Measurements from ENCODE around the gene FYN. TPM values are rescaled to one million over a fixed set of nuclear protein-coding genes. Genes with fewer than 3 reads are reported as not detected.
A peak's percentile ranks its signal among the peaks of the same experiment; 100 is the strongest.

The FYN gene
- polyA plus RNA-seq, 1 donor (not counting 4 experiments of a cell fraction or from before 2014, with no cell fraction given): 24.7 TPM

DNA sequence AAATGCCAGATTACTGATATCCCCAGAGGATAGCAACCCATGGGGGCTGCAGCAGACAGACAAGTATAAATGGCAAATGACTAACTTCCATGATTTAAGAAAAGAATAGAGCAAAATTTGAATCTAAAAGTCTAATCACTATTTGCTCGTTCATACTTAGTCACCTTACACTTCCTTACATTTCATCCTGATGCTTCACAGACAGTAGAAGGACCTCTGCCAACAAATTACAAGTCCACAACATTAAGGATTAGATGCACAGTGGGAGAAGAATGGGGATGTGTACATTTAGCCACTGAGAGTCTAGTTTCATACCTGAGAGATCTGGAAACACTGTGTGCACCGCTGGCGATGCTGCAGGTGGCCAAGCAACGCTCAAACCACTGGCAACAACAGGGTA lies 72.4 kb downstream of the FYN start:
- dilution Hi-C loops (cut with MboI; ENCODE audit: extremely low pct_ligation_motif_present, low sequenced_read_pairs): no loop called here
- H3K36me3 ChIP-seq (ENCODE audit: control insufficient read depth in 2 of 2, extremely low read depth in 1 of 2, insufficient read depth in 2 of 2, low read length in 2 of 2): no peaks in the 10 kb centered on the region
- no peaks in the 10 kb centered on the region for H3K27me3 ChIP-seq (ENCODE audit: control insufficient read depth, extremely low read depth, insufficient read depth, low read length)
- TF ChIP-seq EZH2 (IDR thresholded peaks at IDR 0.05; ENCODE audit: low read length) (no peak), CTCF (optimal IDR thresholded peaks at IDR 0.05 in 1 of 3, IDR thresholded peaks at IDR 0.05 in 1 of 3, conservative IDR thresholded peaks at IDR 0.05 in 1 of 3; ENCODE audit: extremely low read depth in 1 of 3, insufficient read depth in 2 of 3, low read length in 3 of 3) (no peak)
- H3K27ac ChIP-seq (ENCODE audit: control insufficient read depth, insufficient read depth, low read length): no peak overlapping the region
- H3K9ac ChIP-seq (ENCODE audit: control insufficient read depth, extremely low read depth, insufficient read depth, low read length): no peak overlapping the region
- H2AFZ ChIP-seq (ENCODE audit: control insufficient read depth, low read length): no peak overlapping the region
- peaks cover 9% of the 10 kb centered on the region for H3K4me1 ChIP-seq (ENCODE audit: control insufficient read depth, extremely low read depth, insufficient read depth, low read length)
- DNase-seq (ENCODE audit: low read depth, low spot score) (no peak), FAIRE-seq (no peak)
- peaks cover 2% of the 10 kb centered on the region for H3K79me2 ChIP-seq (ENCODE audit: control insufficient read depth, insufficient read depth, low read length)
- H3K9me3 ChIP-seq (ENCODE audit: control insufficient read depth, low read depth, low read length): no peaks in the 10 kb centered on the region
- no peaks in the 10 kb centered on the region for H3K9me1 ChIP-seq (ENCODE audit: control insufficient read depth, extremely low read depth, insufficient read depth, low read length)
- H3K4me3 ChIP-seq (ENCODE audit: control insufficient read depth in 2 of 3, extremely low read depth in 1 of 3, insufficient read depth in 2 of 3, low read depth in 1 of 3, low read length in 3 of 3): no peak overlapping the region
- no peaks in the 10 kb centered on the region for H4K20me1 ChIP-seq (ENCODE audit: control insufficient read depth, extremely low read depth, insufficient read depth, low read length)
- H3K4me2 ChIP-seq (ENCODE audit: control insufficient read depth, extremely low read depth, insufficient read depth, low read depth, low read length): peak overlapping the region; percentile 30

GRCh38 chr6:111800259-111800765 lies 72.9 kb downstream of the FYN start:
- H3K79me2 ChIP-seq (ENCODE audit: control insufficient read depth, insufficient read depth, low read length): peaks cover 2% of the 10 kb centered on the region

More at GRCh38 chr6:111800259-111800765, 72.9 kb downstream of the FYN start:
- no peak for DNase-seq (ENCODE audit: low read depth, low spot score)
- Histone ChIP-seq H3K27ac (ENCODE audit: control insufficient read depth, insufficient read depth, low read length) (no peak overlapping the region), H3K9ac (ENCODE audit: control insufficient read depth, extremely low read depth, insufficient read depth, low read length) (no peak overlapping the region), H2AFZ (ENCODE audit: control insufficient read depth, low read length) (no peak overlapping the region), H4K20me1 (ENCODE audit: control insufficient read depth, extremely low read depth, insufficient read depth, low read length) (no peaks in the 10 kb centered on the region), H3K9me1 (ENCODE audit: control insufficient read depth, extremely low read depth, insufficient read depth, low read length) (no peaks in the 10 kb centered on the region), H3K36me3 (ENCODE audit: control insufficient read depth in 2 of 2, extremely low read depth in 1 of 2, insufficient read depth in 2 of 2, low read length in 2 of 2) (no peaks in the 10 kb centered on the region), H3K4me1 (ENCODE audit: control insufficient read depth, extremely low read depth, insufficient read depth, low read length) (peaks cover 7% of the 10 kb centered on the region), H3K9me3 (ENCODE audit: control insufficient read depth, low read depth, low read length) (no peaks in the 10 kb centered on the region), H3K27me3 (ENCODE audit: control insufficient read depth, extremely low read depth, insufficient read depth, low read length) (no peaks in the 10 kb centered on the region), H3K4me3 (ENCODE audit: control insufficient read depth in 2 of 3, extremely low read depth in 1 of 3, insufficient read depth in 2 of 3, low read depth in 1 of 3, low read length in 3 of 3) (no peak overlapping the region), H3K4me2 (ENCODE audit: control insufficient read depth, extremely low read depth, insufficient read depth, low read depth, low read length) (peak overlapping the region; percentile 30)
- TF ChIP-seq EZH2 (IDR thresholded peaks at IDR 0.05; ENCODE audit: low read length) (no peak), CTCF (optimal IDR thresholded peaks at IDR 0.05 in 1 of 3, IDR thresholded peaks at IDR 0.05 in 1 of 3, conservative IDR thresholded peaks at IDR 0.05 in 1 of 3; ENCODE audit: extremely low read depth in 1 of 3, insufficient read depth in 2 of 3, low read length in 3 of 3) (no peak)
- dilution Hi-C loops (cut with MboI; ENCODE audit: extremely low pct_ligation_motif_present, low sequenced_read_pairs): no loop called here
- no peak for FAIRE-seq
